Peyer's patch (tissue), 4 donors: Measurements from ENCODE around the gene SPACDR. TPM values are rescaled to one million over a fixed set of nuclear protein-coding genes. Genes with fewer than 3 reads are reported as not detected.
A peak's percentile ranks its signal among the peaks of the same experiment; 100 is the strongest.

ENCODE experiments used
- DNase-seq, 3 donors: peaks; one replicate each; pipeline ENCODE4 v3.0.0-alpha.2; 2017 to 2019
- H3K27ac ChIP-seq, 4 donors: fragments of 200-600 bp; sonication (generic); one replicate each; pipeline ENCODE4 v1.5.1; 2016 to 2019
- H3K27me3 ChIP-seq, 2 donors: fragments of 200-600 bp; sonication (generic); one replicate each; pipeline ENCODE4 v1.5.1; 2019
- H3K36me3 ChIP-seq, 3 donors: fragments of 200-600 bp; sonication (generic); one replicate each; pipeline ENCODE4 v1.5.1; 2016 to 2019
- H3K4me1 ChIP-seq, 4 donors: fragments of 200-600 bp; sonication (generic); one replicate each; pipeline ENCODE4 v1.5.1; 2016 to 2019
- H3K4me3 ChIP-seq, 4 donors: fragments of 200-600 bp; sonication (generic); 1 replicate in 3 of 4; 2 replicates in 1 of 4; pipeline ENCODE4 v1.5.1; 2016 to 2019; ENCODE audit warnings: mild to moderate bottlenecking in 1 of 4
- H3K9me3 ChIP-seq, 4 donors: fragments of 200-600 bp; sonication (generic); one replicate each; pipeline ENCODE4 v1.5.1; 2016 to 2019; ENCODE audit warnings: mild to moderate bottlenecking in 1 of 4
- CTCF ChIP-seq, 6 experiments: fragments of 450-650 bp in 4 of 6; fragments of 200-600 bp in 2 of 6; sonication (generic) in 1 of 6; IDR thresholded peaks; one replicate each; pipeline ENCODE4 v1.5.1; 2017 to 2019; ENCODE audit warnings: antibody characterized with exemption in 6 of 6, mild to moderate bottlenecking in 3 of 6, moderate library complexity in 1 of 6
- POLR2A ChIP-seq, 2 donors: fragments of 450-650 bp; IDR thresholded peaks; one replicate each; pipeline ENCODE4 v1.5.1; 2017; ENCODE audit warnings: antibody characterized with exemption in 2 of 2, mild to moderate bottlenecking in 2 of 2, moderate library complexity in 2 of 2
- total RNA-seq, 4 donors: library from RNA; depleted of rRNA; stranded (reverse); fragments of >200 nt; gene quantifications; one replicate each; pipeline ENCODE4 v1.1.0, GENCODE V29; 2016

Gene SPACDR
- total RNA-seq, 4 donors from 2014 or later: not detected

GRCh38 chr7:100483090-100483721 is 19.1 kb upstream of the SPACDR start:
- H3K36me3 ChIP-seq: no peaks in the 10 kb centered on the region
- H3K4me1 ChIP-seq: peaks cover 0 to 25% (median 8%) of the 10 kb centered on the region in 4 donors
- peak overlapping the region in 2 of 4 donors; percentile 52 to 66 for H3K27ac ChIP-seq
- peak; percentile 64 to 85 (median 82) for DNase-seq
- peak overlapping the region; percentile 42 to 85 (median 71) for H3K4me3 ChIP-seq
- no peaks in the 10 kb centered on the region for H3K27me3 ChIP-seq
- no peaks in the 10 kb centered on the region for H3K9me3 ChIP-seq
- TF ChIP-seq CTCF (IDR thresholded peaks at IDR 0.05) (peak; percentile 91 to 100 (median 99)), POLR2A (IDR thresholded peaks at IDR 0.05) (no peak)

GRCh38 chr7:100482728-100483089 is 18.6 kb upstream of the SPACDR start:
- H3K36me3 ChIP-seq: no peaks in the 10 kb centered on the region
- peak overlapping the region in 1 of 4 donors; percentile 66 for H3K27ac ChIP-seq
- TF ChIP-seq POLR2A (IDR thresholded peaks at IDR 0.05): no peak
- TF ChIP-seq CTCF (IDR thresholded peaks at IDR 0.05): no peak
- peaks cover 0 to 25% (median 8%) of the 10 kb centered on the region in 4 donors for H3K4me1 ChIP-seq
- H3K27me3 ChIP-seq: no peaks in the 10 kb centered on the region
- H3K4me3 ChIP-seq: peak overlapping the region; percentile 42 to 85 (median 71)
- DNase-seq: no peak
- no peaks in the 10 kb centered on the region for H3K9me3 ChIP-seq

- no peaks in the 10 kb centered on the region for H3K36me3 ChIP-seq
- H3K9me3 ChIP-seq: no peaks in the 10 kb centered on the region
- H3K27me3 ChIP-seq: no peaks in the 10 kb centered on the region
- no peak overlapping the region for H3K27ac ChIP-seq
- TF ChIP-seq POLR2A (IDR thresholded peaks at IDR 0.05) (no peak), CTCF (IDR thresholded peaks at IDR 0.05) (no peak)
- no peak for DNase-seq
- peaks cover 0 to 36% (median 18%) of the 10 kb centered on the region in 4 donors for H3K4me1 ChIP-seq
- no peak overlapping the region for H3K4me3 ChIP-seq
Observed at GRCh38 chr7:100481466-100481865, 17.4 kb upstream of the SPACDR start.

GRCh38 chr7:100478958-100479660 is 15.0 kb upstream of the SPACDR start, which contains the start of gene TSC22D4:
Gene TSC22D4 (minus strand): TSS chr7:100479214. CDS start chr7:100478038, 1,176 bp downstream.
- Histone ChIP-seq H3K27ac (peak within 1 kb of the TSS; percentile 84 to 98 (median 90)), H3K4me3 (peak within 1 kb of the TSS; percentile 84 to 98 (median 90)), H3K27me3 (no peaks in the 10 kb centered on the region), H3K9me3 (no peaks in the 10 kb centered on the region), H3K4me1 (peaks cover 0 to 44% (median 26%) of the 10 kb centered on the region in 4 donors), H3K36me3 (peaks cover 0 to 4% (median 0%) of the 10 kb centered on the region in 3 donors)
- DNase-seq: peak; percentile 91 to 96 (median 96)
- TF ChIP-seq CTCF (IDR thresholded peaks at IDR 0.05): no peak
- peak; percentile 87 to 91 for TF ChIP-seq POLR2A (IDR thresholded peaks at IDR 0.05)

GRCh38 chr7:100477871-100478267 is 13.8 kb upstream of the SPACDR start:
- H3K4me1 ChIP-seq: peaks cover 0 to 45% (median 25%) of the 10 kb centered on the region in 4 donors
- H3K27me3 ChIP-seq: no peaks in the 10 kb centered on the region
- DNase-seq: no peak
- H3K36me3 ChIP-seq: peaks cover 0 to 16% (median 0%) of the 10 kb centered on the region in 3 donors
- no peak for TF ChIP-seq CTCF (IDR thresholded peaks at IDR 0.05)
- TF ChIP-seq POLR2A (IDR thresholded peaks at IDR 0.05): no peak
- no peaks in the 10 kb centered on the region for H3K9me3 ChIP-seq
- peak overlapping the region; percentile 56 to 98 (median 87) for H3K27ac ChIP-seq
- peak overlapping the region; percentile 84 to 98 (median 90) for H3K4me3 ChIP-seq
